GM08714 (cell line): ENCODE data around the gene EHD4.

Experiments used
- H3K4me3 ChIP-seq: fragments of 200-500 bp; sonication (Bioruptor generic); 2 replicates; pipeline ENCODE4 v1.5.1; 2014; ENCODE audit warnings: mild to moderate bottlenecking, low read length, inconsistent platforms
- ZNF274 ChIP-seq: IDR thresholded peaks from 2 replicates; pipeline ENCODE4 v1.6.1; 2012; ENCODE audit warnings: mild to moderate bottlenecking, low read depth, low read length

The EHD4 gene

GRCh38 chr15:41978534-41978933 is 6.2 kb upstream of the EHD4 start:
- TF ChIP-seq ZNF274, result no peak
- no peak overlapping the region for H3K4me3 ChIP-seq

DNA sequence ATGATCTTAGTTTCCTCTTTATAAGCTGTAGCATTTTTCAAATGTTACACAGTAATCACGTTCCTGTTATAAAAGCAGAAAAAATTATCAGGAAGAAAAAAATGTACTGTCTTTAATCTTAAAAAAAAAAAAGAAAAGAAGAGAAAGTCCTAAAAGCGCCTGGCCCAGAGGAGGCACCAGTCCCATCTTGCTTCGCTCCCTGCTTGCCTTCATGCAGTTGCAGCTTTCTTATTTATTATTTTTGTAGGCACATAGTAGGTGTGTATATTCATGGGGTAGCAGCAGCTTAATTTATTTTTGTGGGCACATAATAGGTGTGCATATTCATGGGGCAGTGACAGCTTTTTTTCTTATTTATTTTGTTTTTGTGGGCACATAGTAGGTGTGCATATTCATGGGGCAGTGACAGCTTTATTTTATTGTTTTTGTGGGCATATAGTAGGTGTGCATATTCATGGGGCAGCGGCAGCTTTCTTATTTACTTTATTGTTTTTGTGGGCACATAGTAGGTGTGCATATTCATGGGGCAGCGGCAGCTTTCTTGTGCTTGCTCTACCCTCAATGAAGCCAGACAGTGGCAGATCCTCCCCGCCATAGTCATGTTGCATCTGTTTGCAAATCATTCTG is 5.5 kb upstream of the EHD4 start:
- no peak for TF ChIP-seq ZNF274
- H3K4me3 ChIP-seq, result no peak overlapping the region

DNA sequence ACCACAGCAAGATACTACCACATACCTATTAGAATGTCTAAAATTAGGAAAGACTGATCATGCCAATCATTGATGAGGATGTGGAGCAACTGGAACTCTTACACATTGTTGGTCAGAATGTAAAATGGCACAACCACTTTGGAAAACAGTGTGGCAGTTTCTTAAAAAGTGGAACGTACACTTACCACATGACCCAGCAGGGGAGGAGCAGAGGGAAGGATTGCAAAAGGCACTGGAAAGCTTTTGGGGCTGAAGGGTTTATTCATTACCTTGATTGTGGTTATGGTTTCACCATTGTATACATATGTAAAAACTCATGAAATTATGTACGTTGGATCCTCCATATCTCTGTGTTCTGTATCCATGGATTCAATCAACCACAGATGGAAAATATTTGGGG is 3.3 kb upstream of the EHD4 start:
- no peak for TF ChIP-seq ZNF274
- no peak overlapping the region for H3K4me3 ChIP-seq

GRCh38 chr15:41974041-41974440 is 1.7 kb upstream of the EHD4 start:
- H3K4me3 ChIP-seq, result no peak overlapping the region
- TF ChIP-seq ZNF274, result no peak

DNA sequence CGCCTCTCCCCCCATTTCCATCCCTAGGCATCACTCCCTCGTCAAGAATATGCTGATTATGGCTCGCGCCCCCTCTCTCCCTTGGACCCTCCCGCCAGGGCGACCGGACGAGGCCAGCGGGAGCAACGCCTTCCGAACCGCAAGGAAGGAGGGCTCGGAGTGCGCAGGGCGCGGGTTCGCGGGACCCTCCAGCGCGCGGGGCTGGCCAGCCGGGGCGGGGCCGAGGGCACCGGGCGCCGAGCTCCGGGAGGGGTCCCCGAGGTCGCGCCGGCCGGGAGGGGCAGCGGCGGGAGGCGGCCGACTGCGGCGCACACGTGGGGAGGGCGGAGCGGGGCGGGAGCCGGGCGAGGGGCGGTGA is 483 bp downstream of the EHD4 start:
- TF ChIP-seq ZNF274, result no peak
- peak overlapping the region; percentile 94 for H3K4me3 ChIP-seq

- H3K4me3 ChIP-seq, result peak overlapping the region; percentile 94
- no peak for TF ChIP-seq ZNF274
Measured at GRCh38 chr15:41971089-41971894, 1.1 kb downstream of the EHD4 start.

DNA sequence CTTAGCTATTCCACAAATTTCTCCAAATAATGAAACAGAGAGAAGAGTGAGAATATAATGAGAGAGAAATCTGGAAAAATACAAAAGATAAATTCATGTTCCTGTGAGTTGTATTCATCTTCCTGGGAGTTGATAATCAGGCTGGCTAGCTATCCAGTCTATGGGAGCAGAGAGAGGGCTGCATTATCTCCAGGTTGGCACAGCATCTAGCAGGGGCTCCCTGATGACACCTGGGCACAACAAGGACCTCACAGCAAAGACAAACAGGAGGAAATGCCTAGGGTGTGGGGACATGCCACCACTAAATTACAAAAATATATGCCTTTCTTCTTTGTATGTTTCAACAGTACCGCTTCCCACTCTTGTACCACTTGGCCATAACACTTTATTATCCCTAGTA is 1.9 kb downstream of the EHD4 start:
- TF ChIP-seq ZNF274, result no peak
- peak overlapping the region; percentile 94 for H3K4me3 ChIP-seq

GRCh38 chr15:41969851-41970431 is 2.4 kb downstream of the EHD4 start:
- TF ChIP-seq ZNF274, result no peak
- H3K4me3 ChIP-seq, result peak overlapping the region; percentile 94

DNA sequence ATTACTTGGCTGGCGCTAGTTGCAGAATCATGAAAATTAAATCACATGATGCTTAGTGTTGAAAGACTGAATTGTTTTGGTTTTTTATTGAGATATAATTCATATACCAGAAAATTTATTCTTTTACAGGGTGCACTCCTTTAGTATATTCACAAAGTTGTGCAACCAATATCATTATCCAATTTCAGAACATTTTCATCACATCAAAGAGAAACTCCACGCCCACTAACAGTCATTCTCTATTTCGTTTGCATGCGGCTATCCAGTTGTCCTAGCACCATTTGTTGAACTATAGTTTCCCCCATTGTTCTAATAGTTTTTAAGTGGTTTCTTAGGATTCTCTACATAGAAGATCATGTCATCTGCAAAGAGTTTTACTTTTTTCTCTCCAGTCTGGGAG is 3.7 kb downstream of the EHD4 start:
- no peak for TF ChIP-seq ZNF274
- H3K4me3 ChIP-seq, result no peak overlapping the region

GRCh38 chr15:41967506-41968206 is 4.7 kb downstream of the EHD4 start:
- TF ChIP-seq ZNF274, result no peak
- peak overlapping the region; percentile 35; the same call in 1 of the 2 replicates for H3K4me3 ChIP-seq

- H3K4me3 ChIP-seq, result no peak overlapping the region
- TF ChIP-seq ZNF274, result no peak
Measured at GRCh38 chr15:41966920-41967465, 5.4 kb downstream of the EHD4 start.

DNA sequence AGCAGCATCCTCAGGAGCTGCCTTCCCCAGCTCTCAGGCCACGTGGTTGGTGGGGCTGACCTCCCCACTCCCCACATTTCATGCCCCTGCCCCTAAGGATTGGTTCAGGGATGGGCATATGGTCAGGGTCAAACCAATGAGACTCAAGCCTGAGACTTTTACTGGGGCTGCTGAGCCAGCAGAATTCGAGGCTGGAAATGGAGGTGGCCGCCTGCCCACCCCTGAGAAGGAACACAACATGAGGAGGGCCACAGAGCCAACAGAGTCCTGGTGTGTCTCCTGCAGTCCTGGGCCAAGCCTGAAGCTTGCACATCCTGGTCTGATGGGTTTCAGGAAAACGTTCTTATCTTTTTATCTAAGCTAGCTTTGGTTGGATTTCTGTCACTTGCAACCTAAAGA is 5.9 kb downstream of the EHD4 start:
- no peak overlapping the region for H3K4me3 ChIP-seq
- TF ChIP-seq ZNF274, result no peak

DNA sequence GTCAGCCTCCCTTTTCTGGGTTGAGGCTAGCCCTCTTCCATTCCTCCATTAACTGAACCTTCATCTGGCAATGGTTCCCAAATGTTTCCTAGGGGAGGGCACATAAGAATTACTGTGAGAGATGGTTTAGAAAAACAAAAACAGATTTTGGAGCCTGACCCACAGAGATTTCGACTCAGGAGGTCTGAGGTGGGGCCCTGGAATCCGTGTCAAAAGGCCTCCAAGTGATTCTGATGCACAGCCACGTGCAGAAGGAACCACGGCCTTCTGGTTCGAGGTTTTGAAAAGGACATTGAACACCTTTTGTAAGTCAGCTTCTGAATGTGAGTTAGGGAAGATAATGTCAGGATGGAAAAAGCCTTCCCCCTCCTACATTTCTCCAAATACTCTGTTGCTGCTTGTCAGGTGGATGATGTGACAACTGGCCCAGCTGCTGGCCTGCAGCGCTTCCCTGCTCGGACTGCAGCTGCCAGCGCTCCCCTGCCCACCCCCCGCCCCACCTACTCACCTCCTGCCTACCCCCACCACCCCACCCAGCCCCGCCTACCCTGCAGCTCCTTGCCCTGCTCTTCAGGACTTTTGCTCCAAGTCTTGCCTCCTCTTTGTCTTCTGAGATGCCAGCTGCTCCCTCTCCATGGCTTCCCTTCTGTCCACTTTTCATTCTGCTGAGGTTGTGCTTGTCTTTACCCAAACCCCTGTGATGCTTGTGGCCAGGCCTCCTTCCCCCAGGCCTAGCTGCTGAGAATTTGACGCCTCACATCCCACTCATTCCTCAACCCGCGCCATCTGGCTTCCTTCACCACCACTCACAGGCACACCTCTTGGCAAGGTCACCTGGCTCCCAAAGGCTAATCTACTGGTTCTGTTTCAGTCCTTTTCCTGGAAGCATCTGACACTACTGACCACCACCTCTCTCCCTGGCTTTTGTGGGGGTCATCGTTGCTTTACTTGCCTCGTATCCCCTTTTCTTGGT is 6.6 kb downstream of the EHD4 start:
- TF ChIP-seq ZNF274, result no peak

DNA sequence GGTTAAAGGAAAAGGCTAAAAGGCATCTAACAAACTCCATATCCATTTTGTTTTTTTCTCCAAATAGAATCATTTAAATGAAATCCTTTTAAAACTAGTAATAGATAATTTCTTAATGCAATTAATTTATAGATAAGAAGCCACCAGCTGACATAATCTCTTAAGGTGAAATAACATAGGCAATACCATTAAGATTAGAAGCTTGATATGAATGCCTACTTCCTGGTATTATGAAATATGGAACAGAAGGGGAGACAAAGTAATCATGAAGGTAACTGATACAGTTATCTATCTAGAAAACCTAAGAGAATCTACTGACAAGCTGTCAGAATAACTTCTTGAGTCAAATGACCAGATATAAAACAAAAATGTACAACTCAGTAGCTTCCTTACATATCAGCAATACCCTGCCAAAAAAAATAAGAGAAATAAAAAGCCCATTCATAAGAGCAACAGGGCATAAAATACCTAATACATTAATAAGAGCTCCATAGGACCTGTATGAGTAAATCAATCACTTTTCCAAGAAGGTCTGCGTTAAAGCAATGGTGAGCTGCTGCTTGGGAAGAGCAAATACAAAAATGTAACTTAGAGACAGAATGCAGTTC is 10.7 kb downstream of the EHD4 start:
- no peak overlapping the region for H3K4me3 ChIP-seq

More for the DNA sequence above, 6.6 kb downstream of the EHD4 start:
- H3K4me3 ChIP-seq, result no peak overlapping the region

More for the DNA sequence above, 10.7 kb downstream of the EHD4 start:
- TF ChIP-seq ZNF274, result no peak
